Measurements from ENCODE around the gene ASTN2. TPM values are rescaled to one million over a fixed set of nuclear protein-coding genes. Genes with fewer than 3 reads are reported as not detected.

The ASTN2 gene
- total and polyA plus RNA-seq, 2 donors (not counting 3 experiments of a cell fraction or from before 2014, with no cell fraction given), result 1.0 to 1.9 TPM

GRCh38 chr9:117245175-117245829 is 169.6 kb downstream of the ASTN2 start:
- no TSS peak for BruUV-seq (replicated peaks)
- H3K9ac ChIP-seq (replicated peaks; ENCODE audit: extremely low read depth, insufficient read depth, low read length), result no peak overlapping the region
- no peak overlapping the region for H2AFZ ChIP-seq (ENCODE audit: low read depth, low read length)
- no peak for TF ChIP-seq POLR2AphosphoS5 (IDR thresholded peaks at IDR 0.05; ENCODE audit: insufficient read depth, low read depth, low read length)
- no peak for TF ChIP-seq POLR2A (IDR thresholded peaks at IDR 0.05; ENCODE audit: low read depth, low read length)
- no peak for TF ChIP-seq EZH2 (IDR thresholded peaks at IDR 0.05; ENCODE audit: borderline replicate concordance, low read depth, low read length, severe bottlenecking)
- TF ChIP-seq GATA2 (IDR thresholded peaks at IDR 0.05; ENCODE audit: insufficient read depth, insufficient read length, low read depth, low read length), result no peak
- H3K79me2 ChIP-seq (ENCODE audit: control insufficient read depth, insufficient read depth, low read length), result no peaks in the 10 kb centered on the region
- dilution Hi-C loops (cut with MboI; ENCODE audit: extremely low pct_ligation_motif_present, low sequenced_read_pairs) (no loop called here), intact Hi-C loops (cut with micrococcal nuclease) (no loop called here)
- H3K4me2 ChIP-seq (ENCODE audit: insufficient read depth, low read length), result no peak overlapping the region
- H3K9me1 ChIP-seq (replicated peaks; ENCODE audit: control insufficient read depth, extremely low read depth, insufficient read depth, low read length), result no peaks in the 10 kb centered on the region
- POLR2A ChIA-PET, result no interaction called here
- FAIRE-seq (no peak), DNase-seq (ENCODE audit: low read depth, low spot score) (no peak)
- no peaks in the 10 kb centered on the region for H3K27me3 ChIP-seq (ENCODE audit: control insufficient read depth in 2 of 2, insufficient read depth in 2 of 2, low read length in 2 of 2)
- H3K4me1 ChIP-seq (ENCODE audit: control insufficient read depth, extremely low read depth, insufficient read depth, low read length), result no peaks in the 10 kb centered on the region
- H3K9me3 ChIP-seq (replicated peaks; ENCODE audit: control insufficient read depth, insufficient read depth, low read length), result peaks cover 2% of the 10 kb centered on the region
- no peak overlapping the region for H3K4me3 ChIP-seq (replicated peaks in 1 of 3; ENCODE audit: insufficient read depth in 1 of 3, low read depth in 1 of 3, low read length in 3 of 3)
- H3K27ac ChIP-seq (ENCODE audit: insufficient read depth, low read depth, low read length), result no peak overlapping the region
- no peaks in the 10 kb centered on the region for H4K20me1 ChIP-seq (replicated peaks; ENCODE audit: control insufficient read depth, extremely low read depth, insufficient read depth, low read length)
- H3K36me3 ChIP-seq (ENCODE audit: control insufficient read depth in 2 of 2, extremely low read depth in 1 of 2, insufficient read depth in 2 of 2, low read length in 2 of 2), result no peaks in the 10 kb centered on the region
- CTCF ChIA-PET, result no interaction called here

DNA sequence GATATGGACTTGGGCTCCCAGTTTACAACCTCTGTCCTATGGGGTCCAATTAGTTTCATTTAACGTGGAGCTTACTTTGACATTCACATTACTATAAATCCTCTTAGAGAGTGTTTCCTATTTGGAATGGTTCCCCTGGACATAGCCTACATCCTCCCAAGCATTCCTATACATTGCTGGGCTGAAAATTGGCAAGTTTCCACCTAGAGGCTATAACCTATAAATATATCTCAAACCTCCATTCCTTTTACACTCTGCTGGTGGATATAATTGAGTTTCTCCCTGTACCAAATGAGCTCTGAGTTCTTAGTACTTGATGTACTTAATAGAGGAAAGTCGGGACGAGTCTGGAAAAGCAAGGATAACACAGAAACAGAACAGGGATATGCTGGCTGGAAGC is 172.8 kb downstream of the ASTN2 start:
- intact Hi-C loops (cut with micrococcal nuclease), result no loop called here
- Histone ChIP-seq H3K27ac (ENCODE audit: insufficient read depth, low read depth, low read length) (no peak overlapping the region), H3K4me1 (ENCODE audit: control insufficient read depth, extremely low read depth, insufficient read depth, low read length) (no peaks in the 10 kb centered on the region), H4K20me1 (replicated peaks; ENCODE audit: control insufficient read depth, extremely low read depth, insufficient read depth, low read length) (no peaks in the 10 kb centered on the region), H3K36me3 (ENCODE audit: control insufficient read depth in 2 of 2, extremely low read depth in 1 of 2, insufficient read depth in 2 of 2, low read length in 2 of 2) (no peaks in the 10 kb centered on the region), H3K9ac (replicated peaks; ENCODE audit: extremely low read depth, insufficient read depth, low read length) (no peak overlapping the region), H3K27me3 (ENCODE audit: control insufficient read depth in 2 of 2, insufficient read depth in 2 of 2, low read length in 2 of 2) (no peaks in the 10 kb centered on the region), H3K79me2 (ENCODE audit: control insufficient read depth, insufficient read depth, low read length) (no peaks in the 10 kb centered on the region), H3K4me2 (ENCODE audit: insufficient read depth, low read length) (no peak overlapping the region), H3K9me3 (replicated peaks; ENCODE audit: control insufficient read depth, insufficient read depth, low read length) (peaks cover 3% of the 10 kb centered on the region), H3K4me3 (replicated peaks in 1 of 3; ENCODE audit: insufficient read depth in 1 of 3, low read depth in 1 of 3, low read length in 3 of 3) (no peak overlapping the region), H2AFZ (ENCODE audit: low read depth, low read length) (no peak overlapping the region), H3K9me1 (replicated peaks; ENCODE audit: control insufficient read depth, extremely low read depth, insufficient read depth, low read length) (no peaks in the 10 kb centered on the region)
- CTCF ChIA-PET, result no interaction called here
- TF ChIP-seq EZH2 (IDR thresholded peaks at IDR 0.05; ENCODE audit: borderline replicate concordance, low read depth, low read length, severe bottlenecking) (no peak), MAX (IDR thresholded peaks at IDR 0.05; ENCODE audit: insufficient read depth, insufficient read length) (no peak), GATA2 (IDR thresholded peaks at IDR 0.05; ENCODE audit: insufficient read depth, insufficient read length, low read depth, low read length) (no peak), FOS (IDR thresholded peaks at IDR 0.05; ENCODE audit: borderline replicate concordance, insufficient read depth, low read length) (no peak), JUN (IDR thresholded peaks at IDR 0.05; ENCODE audit: borderline replicate concordance, insufficient read depth, insufficient read length, low read depth) (no peak), POLR2A (IDR thresholded peaks at IDR 0.05; ENCODE audit: low read depth, low read length) (no peak), CTCF (IDR thresholded peaks at IDR 0.05; ENCODE audit: extremely low read depth in 1 of 2, insufficient read depth in 1 of 2, low read depth in 1 of 2, low read length in 2 of 2) (no peak)
- FAIRE-seq, result no peak
- no TSS peak for BruUV-seq (replicated peaks)
- POLR2A ChIA-PET, result no interaction called here
- no peak for DNase-seq (ENCODE audit: low read depth, low spot score)
- dilution Hi-C loops (cut with MboI; ENCODE audit: extremely low pct_ligation_motif_present, low sequenced_read_pairs), result no loop called here

Data from endothelial cell of umbilical vein (primary cell).